ENCODE data around the gene ARFGAP3. TPM values are rescaled to one million over a fixed set of nuclear protein-coding genes. Genes with fewer than 3 reads are reported as not detected.

Gene ARFGAP3
- total RNA-seq, 1 donor from 2014 or later: 45.2 TPM

GRCh38 chr22:42868751-42869251 is 11.7 kb upstream of the ARFGAP3 start:
- intact Hi-C loops (cut with micrococcal nuclease): loop anchor here (5.0 to 10.0 kb wide), 2 partner anchors 66 to 164 kb away; no protein-coding TSS in a partner anchor
- H3K4me1 Mint-ChIP-seq (ENCODE audit: low read depth): peaks cover 2% of the 10 kb centered on the region
- no peak overlapping the region for H3K4me3 Mint-ChIP-seq (ENCODE audit: low read depth)
- no peak for DNase-seq (ENCODE audit: low spot score)
- no peaks in the 10 kb centered on the region for H3K27me3 Mint-ChIP-seq (ENCODE audit: low read depth)
- H3K9me3 Mint-ChIP-seq: peaks cover 8% of the 10 kb centered on the region
- peaks cover 14% of the 10 kb centered on the region for H3K36me3 Mint-ChIP-seq (ENCODE audit: low read depth)
- H3K27ac Mint-ChIP-seq: no peak overlapping the region

DNA sequence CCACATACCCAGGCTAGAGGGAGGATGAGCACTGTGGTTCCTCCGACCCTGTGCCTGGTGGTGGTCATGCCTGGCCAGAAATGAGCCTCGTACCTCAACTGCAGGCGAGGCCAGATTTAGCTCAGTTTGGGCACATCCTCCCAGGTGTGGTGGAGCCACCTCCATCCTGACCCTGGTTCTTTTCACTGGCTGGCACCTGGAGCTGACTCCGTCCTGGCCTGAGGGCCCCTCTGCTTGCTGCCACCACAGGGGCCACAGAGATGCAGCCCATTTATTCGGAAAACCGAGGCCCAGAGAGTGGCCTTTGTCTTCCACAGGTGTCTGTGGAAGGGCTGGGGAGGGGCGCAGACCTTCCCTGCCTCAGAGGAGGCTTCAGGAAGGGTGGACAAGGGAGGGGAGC is 9.0 kb upstream of the ARFGAP3 start:
- H3K9me3 Mint-ChIP-seq: peaks cover 20% of the 10 kb centered on the region
- peaks cover 11% of the 10 kb centered on the region for H3K4me1 Mint-ChIP-seq (ENCODE audit: low read depth)
- H3K27ac Mint-ChIP-seq: no peak overlapping the region
- no peaks in the 10 kb centered on the region for H3K27me3 Mint-ChIP-seq (ENCODE audit: low read depth)
- peaks cover 21% of the 10 kb centered on the region for H3K36me3 Mint-ChIP-seq (ENCODE audit: low read depth)
- no peak for DNase-seq (ENCODE audit: low spot score)
- H3K4me3 Mint-ChIP-seq (ENCODE audit: low read depth): no peak overlapping the region
- intact Hi-C loops (cut with micrococcal nuclease): loop anchor here (5.0 to 10.0 kb wide), 2 partner anchors 69 to 166 kb away; no protein-coding TSS in a partner anchor

DNA sequence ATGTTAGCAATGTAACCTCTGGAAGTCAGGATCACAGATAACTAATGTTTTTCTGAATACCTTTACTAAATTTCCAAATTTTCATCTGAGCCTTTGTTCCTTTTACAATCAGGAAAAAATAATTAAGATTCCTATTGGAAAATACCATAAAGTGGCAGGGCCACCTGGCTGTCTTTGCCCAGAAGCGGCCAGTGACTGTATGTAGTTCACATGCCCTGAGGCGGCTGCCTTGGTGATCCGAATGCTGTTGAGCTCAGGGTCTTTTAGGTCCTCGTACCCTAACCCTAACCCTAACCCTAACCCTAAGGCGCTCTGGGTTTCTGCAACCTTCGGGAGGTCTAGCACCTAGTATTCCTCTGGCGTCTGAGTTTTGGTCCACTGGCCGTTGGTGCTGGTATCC is 8.5 kb upstream of the ARFGAP3 start:
- H3K36me3 Mint-ChIP-seq (ENCODE audit: low read depth): peaks cover 21% of the 10 kb centered on the region
- DNase-seq (ENCODE audit: low spot score): no peak
- H3K27ac Mint-ChIP-seq: no peak overlapping the region
- H3K27me3 Mint-ChIP-seq (ENCODE audit: low read depth): no peaks in the 10 kb centered on the region
- H3K9me3 Mint-ChIP-seq: peaks cover 20% of the 10 kb centered on the region
- H3K4me3 Mint-ChIP-seq (ENCODE audit: low read depth): no peak overlapping the region
- intact Hi-C loops (cut with micrococcal nuclease): loop anchor here (5.0 to 10.0 kb wide), 2 partner anchors 69 to 167 kb away; no protein-coding TSS in a partner anchor
- H3K4me1 Mint-ChIP-seq (ENCODE audit: low read depth): peaks cover 13% of the 10 kb centered on the region

DNA sequence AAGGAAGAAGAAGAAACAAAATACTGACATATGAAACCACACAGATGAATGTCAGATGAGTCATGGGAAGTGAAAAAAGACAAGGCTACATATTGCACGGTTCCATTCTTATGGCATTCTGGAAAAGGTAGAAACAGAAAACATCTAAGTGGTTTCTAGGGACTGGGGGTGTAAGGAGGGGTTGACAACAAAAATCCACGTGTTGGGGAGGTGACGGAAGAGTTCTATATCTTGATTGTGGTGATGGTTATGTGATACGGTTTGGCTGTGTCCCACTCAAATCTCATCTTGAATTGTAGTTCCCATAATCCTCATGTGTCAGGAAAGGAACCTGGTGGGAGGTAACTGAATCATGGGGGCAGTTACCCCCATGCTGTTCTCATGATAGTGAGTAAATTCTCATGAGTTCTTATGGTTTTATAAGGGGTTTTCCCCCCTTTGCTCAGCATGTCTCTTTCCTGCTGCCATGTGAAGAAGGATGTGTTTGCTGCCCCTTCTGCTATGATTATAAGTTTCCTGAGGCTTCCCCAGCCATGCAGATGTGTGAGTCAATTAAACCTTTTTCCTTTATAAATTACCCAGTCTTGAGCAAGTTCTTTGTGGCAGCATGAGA is 6.4 kb upstream of the ARFGAP3 start:
- Mint-ChIP-seq H3K4me1 (ENCODE audit: low read depth) (peaks cover 16% of the 10 kb centered on the region), H3K4me3 (ENCODE audit: low read depth) (no peak overlapping the region), H3K27me3 (ENCODE audit: low read depth) (no peaks in the 10 kb centered on the region), H3K36me3 (ENCODE audit: low read depth) (peaks cover 21% of the 10 kb centered on the region), H3K27ac (peak overlapping the region; percentile 78), H3K9me3 (peaks cover 20% of the 10 kb centered on the region)
- DNase-seq (ENCODE audit: low spot score): no peak
- intact Hi-C loops (cut with micrococcal nuclease): loop anchor here (1.0 to 10.0 kb wide), 4 partner anchors 26 to 225 kb away; partner anchors contain the start of gene TTLL1

- Mint-ChIP-seq H3K4me3 (ENCODE audit: low read depth) (no peak overlapping the region), H3K27ac (no peak overlapping the region), H3K36me3 (ENCODE audit: low read depth) (peaks cover 21% of the 10 kb centered on the region), H3K4me1 (ENCODE audit: low read depth) (peaks cover 16% of the 10 kb centered on the region), H3K9me3 (peaks cover 20% of the 10 kb centered on the region), H3K27me3 (ENCODE audit: low read depth) (no peaks in the 10 kb centered on the region)
- intact Hi-C loops (cut with micrococcal nuclease): loop anchor here (2.0 to 10.0 kb wide), 3 partner anchors 73 to 227 kb away; partner anchors contain the start of gene TTLL1
- no peak for DNase-seq (ENCODE audit: low spot score)
Measured at GRCh38 chr22:42862045-42862734, 5.1 kb upstream of the ARFGAP3 start.

DNA sequence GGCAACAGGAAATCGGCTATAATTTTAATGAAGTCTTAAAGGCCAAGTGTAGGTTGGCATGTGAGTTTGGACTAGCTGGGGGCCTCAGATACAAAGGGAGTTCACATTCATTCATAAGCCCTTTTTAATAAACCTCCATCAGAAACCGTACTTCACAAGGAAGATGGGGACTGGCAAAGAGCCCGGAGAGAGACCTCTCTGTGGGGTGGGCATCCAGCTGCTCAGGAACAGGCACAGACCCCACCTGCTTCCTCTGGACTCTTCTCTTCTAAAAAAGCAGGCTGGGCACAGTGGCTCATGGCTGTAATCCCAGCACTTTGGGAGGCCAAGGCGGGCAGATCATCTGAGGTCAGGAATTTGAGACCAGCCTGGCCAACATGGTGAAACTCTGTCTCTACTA is 3.9 kb upstream of the ARFGAP3 start:
- H3K4me3 Mint-ChIP-seq (ENCODE audit: low read depth): no peak overlapping the region
- no peaks in the 10 kb centered on the region for H3K27me3 Mint-ChIP-seq (ENCODE audit: low read depth)
- DNase-seq (ENCODE audit: low spot score): no peak
- intact Hi-C loops (cut with micrococcal nuclease): loop anchor here (10.0 kb wide), 1 partner anchor 74 kb away; no protein-coding TSS in a partner anchor
- peaks cover 16% of the 10 kb centered on the region for H3K4me1 Mint-ChIP-seq (ENCODE audit: low read depth)
- H3K36me3 Mint-ChIP-seq (ENCODE audit: low read depth): peaks cover 23% of the 10 kb centered on the region
- peaks cover 20% of the 10 kb centered on the region for H3K9me3 Mint-ChIP-seq
- H3K27ac Mint-ChIP-seq: no peak overlapping the region

- Mint-ChIP-seq H3K27ac (no peak overlapping the region), H3K4me3 (ENCODE audit: low read depth) (peak overlapping the region; percentile 37), H3K27me3 (ENCODE audit: low read depth) (no peaks in the 10 kb centered on the region), H3K4me1 (ENCODE audit: low read depth) (peaks cover 8% of the 10 kb centered on the region), H3K36me3 (ENCODE audit: low read depth) (peaks cover 7% of the 10 kb centered on the region), H3K9me3 (peaks cover 5% of the 10 kb centered on the region)
- intact Hi-C loops (cut with micrococcal nuclease): no loop called here
- no peak for DNase-seq (ENCODE audit: low spot score)
Measured at GRCh38 chr22:42857845-42858481, 890 bp upstream of the ARFGAP3 start.

GRCh38 chr22:42856179-42856864 is 751 bp downstream of the ARFGAP3 start:
- peaks cover 5% of the 10 kb centered on the region for H3K4me1 Mint-ChIP-seq (ENCODE audit: low read depth)
- peak overlapping the region; percentile 91 for H3K4me3 Mint-ChIP-seq (ENCODE audit: low read depth)
- intact Hi-C loops (cut with micrococcal nuclease): no loop called here
- H3K27ac Mint-ChIP-seq: peak overlapping the region; percentile 94
- H3K27me3 Mint-ChIP-seq (ENCODE audit: low read depth): no peaks in the 10 kb centered on the region
- H3K9me3 Mint-ChIP-seq: no peaks in the 10 kb centered on the region
- DNase-seq (ENCODE audit: low spot score): peak; percentile 30
- H3K36me3 Mint-ChIP-seq (ENCODE audit: low read depth): peaks cover 7% of the 10 kb centered on the region

GRCh38 chr22:42855721-42856120 is 1.4 kb downstream of the ARFGAP3 start:
- no peak for DNase-seq (ENCODE audit: low spot score)
- Mint-ChIP-seq H3K9me3 (no peaks in the 10 kb centered on the region), H3K36me3 (ENCODE audit: low read depth) (peaks cover 7% of the 10 kb centered on the region), H3K27ac (peak overlapping the region; percentile 94), H3K27me3 (ENCODE audit: low read depth) (no peaks in the 10 kb centered on the region), H3K4me1 (ENCODE audit: low read depth) (peaks cover 9% of the 10 kb centered on the region), H3K4me3 (ENCODE audit: low read depth) (peak overlapping the region; percentile 91)
- intact Hi-C loops (cut with micrococcal nuclease): no loop called here

DNA sequence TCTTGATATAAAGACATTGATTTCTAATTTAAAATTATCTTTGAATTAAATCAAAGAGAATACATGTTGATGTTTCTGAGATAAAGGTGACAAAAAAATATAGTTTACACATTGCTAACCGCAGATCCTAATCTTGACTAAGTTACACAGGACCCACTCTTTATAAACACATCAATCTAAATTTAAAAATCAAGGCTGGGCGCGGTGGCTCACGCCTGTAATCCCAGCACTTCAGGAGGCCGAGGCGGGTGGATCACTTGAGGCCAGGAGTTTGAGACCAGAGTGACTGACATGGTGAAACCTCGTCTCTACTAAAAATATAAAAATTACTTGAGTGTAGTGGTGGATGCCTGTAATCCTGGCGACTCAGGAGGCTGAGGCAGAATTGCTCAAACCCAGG is 1.9 kb downstream of the ARFGAP3 start:
- H3K4me1 Mint-ChIP-seq (ENCODE audit: low read depth): peaks cover 8% of the 10 kb centered on the region
- DNase-seq (ENCODE audit: low spot score): no peak
- intact Hi-C loops (cut with micrococcal nuclease): no loop called here
- no peaks in the 10 kb centered on the region for H3K27me3 Mint-ChIP-seq (ENCODE audit: low read depth)
- peak overlapping the region; percentile 39 for H3K4me3 Mint-ChIP-seq (ENCODE audit: low read depth)
- H3K36me3 Mint-ChIP-seq (ENCODE audit: low read depth): peaks cover 7% of the 10 kb centered on the region
- no peak overlapping the region for H3K27ac Mint-ChIP-seq
- H3K9me3 Mint-ChIP-seq: no peaks in the 10 kb centered on the region

DNA sequence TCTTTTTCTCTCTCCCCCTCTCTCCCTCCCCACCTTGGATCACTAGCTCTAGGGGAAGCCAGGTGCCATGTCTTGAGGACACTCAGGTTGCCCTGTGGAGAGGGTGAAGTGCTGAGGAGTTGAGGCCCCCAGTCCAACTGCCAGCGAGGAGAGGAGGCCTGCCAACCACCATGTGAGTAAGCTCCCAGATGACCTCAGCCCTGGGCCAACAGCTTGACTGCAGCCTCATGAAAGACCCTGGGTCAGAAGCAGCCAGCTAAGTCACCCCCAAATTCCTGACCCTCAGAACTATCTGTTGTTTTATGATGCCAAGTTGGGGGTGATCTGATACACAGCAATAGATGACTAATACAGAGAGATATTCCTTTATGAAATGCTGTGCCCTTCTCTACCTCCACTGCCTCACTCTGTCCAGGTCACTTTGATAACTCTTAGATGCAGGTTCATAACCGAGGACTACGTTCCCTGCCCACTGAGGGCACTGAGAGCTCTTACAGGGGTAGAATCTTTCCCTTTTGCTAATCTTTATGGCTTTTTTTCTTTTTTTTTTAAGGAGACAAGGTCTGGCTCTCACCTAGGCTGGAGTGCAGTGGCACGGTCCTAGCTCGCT is 8.0 kb downstream of the ARFGAP3 start:
- peaks cover 32% of the 10 kb centered on the region for H3K36me3 Mint-ChIP-seq (ENCODE audit: low read depth)
- DNase-seq (ENCODE audit: low spot score): no peak
- H3K9me3 Mint-ChIP-seq: no peaks in the 10 kb centered on the region
- H3K27ac Mint-ChIP-seq: no peak overlapping the region
- H3K4me3 Mint-ChIP-seq (ENCODE audit: low read depth): no peak overlapping the region
- peaks cover 11% of the 10 kb centered on the region for H3K4me1 Mint-ChIP-seq (ENCODE audit: low read depth)
- intact Hi-C loops (cut with micrococcal nuclease): no loop called here
- no peaks in the 10 kb centered on the region for H3K27me3 Mint-ChIP-seq (ENCODE audit: low read depth)

DNA sequence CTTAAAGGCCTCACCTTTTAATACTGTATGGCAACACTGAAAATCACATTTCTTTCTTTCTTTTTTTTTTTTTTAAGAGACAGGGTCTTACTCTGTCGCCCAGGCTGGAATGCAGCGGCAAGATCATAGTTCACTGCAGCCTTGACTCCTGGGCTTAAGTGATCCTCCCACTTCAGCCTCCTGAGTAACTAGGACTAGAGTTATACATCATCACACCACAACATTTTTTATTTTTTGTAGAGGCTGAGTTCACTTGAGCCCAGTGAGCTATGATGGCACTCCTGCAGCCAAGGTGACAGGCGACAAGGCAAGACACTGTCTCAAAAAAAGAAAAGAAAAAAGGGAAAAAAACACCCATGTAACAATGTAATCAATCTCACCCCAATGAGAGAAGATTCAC is 10.0 kb downstream of the ARFGAP3 start:
- Mint-ChIP-seq H3K4me3 (ENCODE audit: low read depth) (no peak overlapping the region), H3K27me3 (ENCODE audit: low read depth) (no peaks in the 10 kb centered on the region), H3K4me1 (ENCODE audit: low read depth) (peaks cover 16% of the 10 kb centered on the region), H3K36me3 (ENCODE audit: low read depth) (peaks cover 46% of the 10 kb centered on the region), H3K27ac (no peak overlapping the region), H3K9me3 (no peaks in the 10 kb centered on the region)
- DNase-seq (ENCODE audit: low spot score): no peak
- intact Hi-C loops (cut with micrococcal nuclease): no loop called here
